ENCODE results near the gene CKLF.

- TF ChIP-seq EZH2 (IDR thresholded peaks at IDR 0.05; ENCODE audit: insufficient read depth, poor library complexity, severe bottlenecking): no peak
- TF ChIP-seq EZH2phosphoT487 (IDR thresholded peaks at IDR 0.05; ENCODE audit: insufficient read depth, low read depth): no peak
These were observed 60.0 kb downstream of the CKLF start for GRCh38 chr16:66612422-66612821.
